Tibial artery (tissue), 4 donors: Measurements from ENCODE around the gene DISP3.
A peak's percentile ranks its signal among the peaks of the same experiment; 100 is the strongest.

Experiments
- DNase-seq, 2 donors: peaks; one replicate each; pipeline ENCODE4 v3.0.0-alpha.2; 2019
- H3K27ac ChIP-seq, 2 donors: fragments of 200-600 bp; sonication (generic) in 1 of 2; 1 replicate in 1 of 2; 2 replicates in 1 of 2; pipeline ENCODE4 v1.5.1; 2018 to 2019; ENCODE audit warnings: mild to moderate bottlenecking in 1 of 2
- H3K27me3 ChIP-seq, 2 donors: fragments of 200-600 bp; sonication (generic) in 1 of 2; one replicate each; pipeline versions ENCODE4 v1.5.1 to v1.6.0; 2016 to 2019
- H3K36me3 ChIP-seq, 3 donors: fragments of 200-600 bp; sonication (generic) in 2 of 3; one replicate each; pipeline ENCODE4 v1.5.1; 2016 to 2019; ENCODE audit warnings: mild to moderate bottlenecking in 2 of 3
- H3K4me1 ChIP-seq, 4 donors: fragments of 200-600 bp; sonication (generic) in 2 of 4; 1 replicate in 3 of 4; 2 replicates in 1 of 4; pipeline ENCODE4 v1.5.1; 2016 to 2019
- H3K4me3 ChIP-seq, 2 donors: fragments of 200-600 bp; sonication (generic) in 1 of 2; 1 replicate in 1 of 2; 2 replicates in 1 of 2; pipeline ENCODE4 v1.5.1; 2018 to 2019; ENCODE audit warnings: mild to moderate bottlenecking in 2 of 2
- H3K9me3 ChIP-seq, 3 donors: fragments of 200-600 bp; sonication (generic) in 1 of 3; one replicate each; pipeline ENCODE4 v1.5.1; 2016 to 2019
- CTCF ChIP-seq, 2 experiments: fragments of 200-600 bp in 1 of 2; fragments of 450-650 bp in 1 of 2; IDR thresholded peaks; one replicate each; pipeline ENCODE4 v1.5.1; 2017 to 2019; ENCODE audit warnings: antibody characterized with exemption in 2 of 2, mild to moderate bottlenecking in 1 of 2, moderate library complexity in 1 of 2
- intact Hi-C: fragments of 100-400 bp; cut with DNase I; formaldehyde crosslinking; loops from one replicate; pipeline ENCODE4 v1.15.0; 2023; ENCODE audit warnings: low total_unique reads

Gene DISP3

DNA sequence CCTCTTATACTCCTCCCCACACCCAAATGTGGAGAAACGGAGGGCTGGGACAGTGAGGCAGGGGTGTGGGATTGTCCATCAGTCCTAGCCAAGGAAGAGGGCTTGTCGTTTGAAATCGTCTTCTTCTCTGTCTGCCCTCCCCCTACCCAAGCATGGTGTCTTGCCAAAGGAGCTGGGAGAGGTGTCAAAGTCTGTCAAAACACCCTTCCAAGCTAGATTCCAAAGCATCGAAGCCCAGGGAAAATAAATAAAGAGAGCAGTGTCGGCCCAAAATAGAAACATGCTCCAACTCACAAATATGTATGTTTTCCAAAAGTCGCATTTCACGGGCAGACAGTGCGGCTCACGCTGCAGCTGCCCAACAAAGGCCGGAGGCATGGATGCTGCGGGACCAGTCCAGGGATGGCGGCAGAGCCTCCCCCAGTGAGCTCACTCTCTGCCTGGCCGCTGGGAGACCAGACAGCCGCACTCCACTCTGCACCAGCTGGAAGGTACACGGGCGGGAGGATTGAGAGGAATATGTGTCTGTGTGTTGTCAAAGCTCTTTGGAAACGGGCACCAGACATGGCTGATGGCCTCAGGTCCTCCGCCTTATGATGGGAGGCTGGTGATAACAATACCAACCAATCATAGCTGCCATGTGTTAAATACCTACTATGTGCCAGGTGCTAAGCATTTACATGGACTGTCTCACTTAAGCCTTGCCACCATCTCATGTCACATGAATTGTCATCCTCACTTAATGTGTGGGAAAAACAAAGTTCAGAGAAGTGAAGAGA lies 3.9 kb downstream of the DISP3 start:
- no peaks in the 10 kb centered on the region for H3K9me3 ChIP-seq
- intact Hi-C loops: no loop called here
- TF ChIP-seq CTCF (IDR thresholded peaks at IDR 0.05): no peak
- no peak for DNase-seq
- no peak overlapping the region for H3K27ac ChIP-seq
- H3K27me3 ChIP-seq: peaks cover 0 to 100% of the 10 kb centered on the region in 2 donors
- H3K4me1 ChIP-seq: peaks cover 0 to 19% (median 4%) of the 10 kb centered on the region in 4 donors
- no peaks in the 10 kb centered on the region for H3K36me3 ChIP-seq
- no peak overlapping the region for H3K4me3 ChIP-seq

GRCh38 chr1:11483581-11484320 lies 4.8 kb downstream of the DISP3 start:
- Histone ChIP-seq H3K9me3 (no peaks in the 10 kb centered on the region), H3K4me3 (no peak overlapping the region), H3K27ac (no peak overlapping the region), H3K36me3 (no peaks in the 10 kb centered on the region), H3K4me1 (peaks cover 0 to 13% (median 3%) of the 10 kb centered on the region in 4 donors), H3K27me3 (peaks cover 0 to 99% of the 10 kb centered on the region in 2 donors)
- no peak for TF ChIP-seq CTCF (IDR thresholded peaks at IDR 0.05)
- intact Hi-C loops: no loop called here
- DNase-seq: no peak

GRCh38 chr1:11484321-11484655 lies 5.3 kb downstream of the DISP3 start:
- Histone ChIP-seq H3K9me3 (no peaks in the 10 kb centered on the region), H3K27me3 (peaks cover 0 to 99% of the 10 kb centered on the region in 2 donors), H3K4me3 (no peak overlapping the region), H3K36me3 (no peaks in the 10 kb centered on the region), H3K27ac (no peak overlapping the region), H3K4me1 (peaks cover 0 to 8% (median under 1%) of the 10 kb centered on the region in 4 donors)
- peak in 1 of 2 donors; percentile 40 for DNase-seq
- intact Hi-C loops: no loop called here
- TF ChIP-seq CTCF (IDR thresholded peaks at IDR 0.05): no peak

GRCh38 chr1:11485191-11485590 lies 6.2 kb downstream of the DISP3 start:
- Histone ChIP-seq H3K27me3 (peaks cover 0 to 99% of the 10 kb centered on the region in 2 donors), H3K4me1 (no peaks in the 10 kb centered on the region), H3K27ac (no peak overlapping the region), H3K36me3 (no peaks in the 10 kb centered on the region), H3K9me3 (no peaks in the 10 kb centered on the region), H3K4me3 (no peak overlapping the region)
- intact Hi-C loops: no loop called here
- TF ChIP-seq CTCF (IDR thresholded peaks at IDR 0.05): no peak
- peak in 1 of 2 donors; percentile 48 for DNase-seq

- no peak for TF ChIP-seq CTCF (IDR thresholded peaks at IDR 0.05)
- Histone ChIP-seq H3K36me3 (no peaks in the 10 kb centered on the region), H3K27me3 (peaks cover 0 to 94% of the 10 kb centered on the region in 2 donors), H3K27ac (no peak overlapping the region), H3K4me3 (no peak overlapping the region), H3K4me1 (no peaks in the 10 kb centered on the region), H3K9me3 (no peaks in the 10 kb centered on the region)
- intact Hi-C loops: no loop called here
- peak in 1 of 2 donors; percentile 33 for DNase-seq
Measured at GRCh38 chr1:11486231-11487009, 7.5 kb downstream of the DISP3 start.
